Large intestine (tissue), 3 donors: ENCODE results near the gene FARP1. TPM values are rescaled to one million over a fixed set of nuclear protein-coding genes. Genes with fewer than 3 reads are reported as not detected.

Experiments
- DNase-seq, 2 donors: peaks; one replicate each; pipeline versions ENCODE4 v3.0.0 to v3.0.0-alpha.2; 2013
- H3K27ac ChIP-seq: one replicate; pipeline ENCODE4 v1.5.1; 2013; ENCODE audit warnings: low read length
- H3K27me3 ChIP-seq: 2 replicates; pipeline ENCODE4 v1.6.1; 2013; ENCODE audit warnings: low read length; ENCODE audit not compliant: control insufficient read depth, insufficient read depth
- H3K36me3 ChIP-seq: 2 replicates; pipeline ENCODE4 v1.6.1; 2013; ENCODE audit warnings: low read length; ENCODE audit not compliant: control insufficient read depth, insufficient read depth
- H3K4me1 ChIP-seq: one replicate; pipeline ENCODE4 v1.6.1; 2013; ENCODE audit warnings: low read length; ENCODE audit not compliant: control insufficient read depth, insufficient read depth
- H3K4me3 ChIP-seq: one replicate; pipeline ENCODE4 v1.5.1; 2013; ENCODE audit warnings: low read length
- H3K9me3 ChIP-seq: one replicate; pipeline ENCODE4 v1.6.1; 2013; ENCODE audit warnings: mild to moderate bottlenecking, low read depth, low read length, moderate library complexity; ENCODE audit not compliant: control insufficient read depth
- WGBS: methylation state at CpG from one replicate; pipeline ENCODE4 v1.1.5; 2013; ENCODE audit warnings: low lambda C conversion rate; ENCODE audit not compliant: insufficient coverage; 5-methylcytosine and 5-hydroxymethylcytosine counted together
- polyA plus RNA-seq: library from polyadenylated mRNA; unstranded; fragments of 120-200 nt; gene quantifications from one replicate; pipeline ENCODE4 v1.2.1, GENCODE V29; 2013

Gene FARP1
- polyA plus RNA-seq, 1 donor, result 27.6 TPM

DNA sequence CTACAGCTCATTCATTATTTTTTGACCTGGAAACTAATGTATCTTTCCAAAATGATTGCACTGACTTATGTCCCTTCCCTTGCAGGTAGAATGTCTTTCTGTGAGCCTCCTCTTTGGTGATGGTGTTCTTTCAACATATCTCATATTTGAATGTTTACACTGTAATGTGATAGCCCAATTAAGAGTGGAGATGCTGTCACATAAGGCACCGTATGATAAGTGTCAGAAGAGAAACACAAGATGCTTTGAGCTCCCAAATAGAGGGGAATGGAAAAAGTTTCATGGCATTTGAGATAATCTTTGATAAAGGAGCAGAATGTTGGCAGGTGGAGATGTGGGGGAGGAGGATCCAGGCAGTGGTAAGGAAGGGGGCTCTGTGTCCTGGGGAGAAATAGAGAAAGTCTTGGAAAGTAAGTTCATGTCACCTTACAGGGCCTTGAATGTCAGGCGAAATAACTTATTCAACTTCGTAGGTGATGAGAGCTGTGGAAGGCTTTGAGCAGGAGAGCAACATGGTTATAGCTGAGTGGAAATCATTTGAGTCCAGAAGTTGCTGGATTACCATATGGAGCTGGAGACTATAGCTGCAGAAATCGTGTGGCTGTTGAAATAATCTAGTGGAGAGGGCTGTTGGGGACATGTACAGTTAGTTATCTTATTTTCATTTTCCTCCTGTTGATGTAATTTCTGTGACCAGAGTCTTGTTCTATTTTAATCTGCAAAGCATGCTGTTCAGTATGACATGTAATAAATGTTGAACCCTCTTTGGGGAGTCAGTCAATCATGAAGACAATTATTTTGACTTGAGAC is 44.5 kb downstream of the FARP1 start:
- Histone ChIP-seq H3K4me3 (no peak overlapping the region), H3K27ac (no peak overlapping the region), H3K27me3 (no peaks in the 10 kb centered on the region), H3K4me1 (no peaks in the 10 kb centered on the region), H3K36me3 (no peaks in the 10 kb centered on the region), H3K9me3 (no peaks in the 10 kb centered on the region)
- no CpG with 5 or more reads among the region's 4 CpGs for WGBS
- DNase-seq, result no peak

DNA sequence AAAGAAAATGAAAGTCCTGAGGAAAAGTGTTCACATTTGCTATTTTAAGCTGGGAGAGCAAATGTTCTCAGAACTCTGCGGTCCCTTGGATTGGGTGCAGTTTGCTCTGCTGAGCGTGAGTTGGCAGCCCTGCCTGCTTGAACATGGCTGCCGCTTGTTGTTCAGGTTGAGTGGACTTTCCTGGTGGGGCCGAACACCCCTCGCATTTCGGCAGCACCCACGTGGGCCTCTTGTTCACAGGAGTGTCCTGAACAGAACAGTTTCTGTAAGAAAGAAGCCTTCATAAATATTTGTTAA is 45.0 kb downstream of the FARP1 start:
- H3K4me1 ChIP-seq, result no peaks in the 10 kb centered on the region
- no peaks in the 10 kb centered on the region for H3K9me3 ChIP-seq
- no peak overlapping the region for H3K4me3 ChIP-seq
- no peaks in the 10 kb centered on the region for H3K36me3 ChIP-seq
- no CpG with 5 or more reads among the region's 7 CpGs for WGBS
- DNase-seq, result no peak
- H3K27me3 ChIP-seq, result no peaks in the 10 kb centered on the region
- no peak overlapping the region for H3K27ac ChIP-seq

DNA sequence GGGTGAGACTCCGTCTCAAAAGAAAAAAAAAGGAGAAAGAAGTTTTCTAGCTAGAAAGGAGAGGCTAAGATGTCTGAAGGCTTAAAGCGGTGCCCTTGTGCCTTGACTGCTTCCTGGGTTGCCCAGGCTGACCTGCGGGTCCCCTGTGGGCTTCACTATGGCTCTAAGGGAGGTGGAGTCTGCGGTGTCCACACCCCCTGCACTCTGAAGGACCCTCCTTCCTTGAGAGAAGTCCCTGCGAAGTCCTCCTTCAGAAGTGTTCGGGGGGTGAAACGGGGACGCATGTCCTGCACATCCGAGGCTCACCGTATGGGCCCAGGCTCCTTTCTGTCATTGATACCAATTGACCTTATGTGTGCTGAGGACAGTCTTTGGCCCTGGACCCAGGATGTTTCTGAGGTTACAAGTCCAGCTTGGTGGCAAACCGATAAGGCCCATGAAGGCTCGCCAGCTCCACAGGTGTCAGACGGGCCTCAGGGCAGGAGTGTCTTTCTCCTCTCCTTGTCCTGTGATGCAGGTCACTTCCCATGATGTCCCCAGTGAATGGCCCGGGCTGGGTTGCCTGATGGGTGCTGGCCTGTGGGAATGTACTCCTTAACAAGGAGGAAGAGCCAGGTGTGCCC is 45.8 kb downstream of the FARP1 start:
- no peaks in the 10 kb centered on the region for H3K36me3 ChIP-seq
- H3K27ac ChIP-seq, result no peak overlapping the region
- DNase-seq, result no peak
- no peaks in the 10 kb centered on the region for H3K4me1 ChIP-seq
- H3K4me3 ChIP-seq, result no peak overlapping the region
- no peaks in the 10 kb centered on the region for H3K9me3 ChIP-seq
- no peaks in the 10 kb centered on the region for H3K27me3 ChIP-seq
- no CpG with 5 or more reads among the region's 14 CpGs for WGBS

DNA sequence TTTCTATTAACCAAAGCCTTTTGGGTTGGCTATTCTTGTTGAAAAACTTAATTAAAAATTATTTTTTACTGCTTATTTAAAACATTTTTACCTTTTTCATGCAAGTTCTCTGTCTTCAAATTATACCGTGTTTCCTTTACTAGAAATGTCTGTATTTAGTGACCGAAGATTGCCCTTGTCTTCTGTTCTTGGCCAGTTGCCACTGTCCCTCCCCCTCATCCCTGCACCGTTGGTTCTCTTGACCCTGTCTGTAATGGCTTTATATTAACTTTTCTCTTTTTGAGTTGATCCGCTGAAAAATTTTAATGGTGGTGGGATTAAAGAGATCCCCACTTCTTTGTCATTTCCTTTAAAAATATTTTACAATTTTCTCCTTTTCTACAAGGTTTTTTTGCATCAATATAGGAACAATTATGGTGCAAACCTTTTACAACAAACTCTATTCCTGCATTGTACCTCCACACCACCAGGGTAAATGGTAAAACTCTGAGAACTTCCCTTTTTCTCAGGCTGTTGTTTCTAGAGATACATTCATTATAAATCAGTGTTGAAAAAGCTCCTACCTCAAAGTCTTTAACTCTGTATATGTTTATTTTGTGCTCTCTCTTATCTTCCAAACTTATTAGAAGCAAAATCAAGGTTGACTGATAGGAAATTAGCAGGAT is 47.1 kb downstream of the FARP1 start:
- Histone ChIP-seq H3K4me1 (no peaks in the 10 kb centered on the region), H3K36me3 (no peaks in the 10 kb centered on the region), H3K27ac (no peak overlapping the region), H3K4me3 (no peak overlapping the region), H3K9me3 (no peaks in the 10 kb centered on the region), H3K27me3 (no peaks in the 10 kb centered on the region)
- DNase-seq, result no peak
- 40% methylated on average over 3 of the region's 4 CpGs for WGBS

DNA sequence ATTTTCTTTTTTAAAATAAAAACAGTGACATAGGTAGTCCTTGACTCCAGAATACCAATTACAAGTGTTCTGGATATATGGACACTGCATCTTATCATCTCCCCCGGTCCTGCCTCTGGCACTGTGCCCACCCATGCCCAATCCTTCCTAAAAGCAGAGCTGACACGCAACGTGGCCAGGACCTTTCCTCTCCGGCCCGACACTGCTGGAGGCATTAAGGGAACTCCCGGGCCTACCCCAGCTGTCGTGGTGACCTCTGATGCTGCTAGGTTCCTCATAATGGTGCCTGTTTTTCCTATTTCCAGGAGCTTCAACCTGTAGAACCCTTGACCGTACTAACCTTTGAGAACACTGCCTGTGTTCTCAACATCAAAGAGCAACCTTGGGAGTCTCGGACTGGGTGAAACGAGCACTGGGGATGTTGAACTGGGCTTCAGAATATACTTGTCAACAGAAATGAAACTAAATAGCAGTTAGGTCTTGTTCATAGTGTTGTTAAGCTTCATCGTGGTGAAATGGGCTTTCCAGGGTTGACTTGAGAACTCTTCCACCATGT is 48.1 kb downstream of the FARP1 start:
- Histone ChIP-seq H3K27ac (no peak overlapping the region), H3K4me3 (no peak overlapping the region), H3K27me3 (no peaks in the 10 kb centered on the region), H3K36me3 (no peaks in the 10 kb centered on the region), H3K9me3 (no peaks in the 10 kb centered on the region), H3K4me1 (no peaks in the 10 kb centered on the region)
- WGBS, result no CpG with 5 or more reads among the region's 11 CpGs
- no peak for DNase-seq

DNA sequence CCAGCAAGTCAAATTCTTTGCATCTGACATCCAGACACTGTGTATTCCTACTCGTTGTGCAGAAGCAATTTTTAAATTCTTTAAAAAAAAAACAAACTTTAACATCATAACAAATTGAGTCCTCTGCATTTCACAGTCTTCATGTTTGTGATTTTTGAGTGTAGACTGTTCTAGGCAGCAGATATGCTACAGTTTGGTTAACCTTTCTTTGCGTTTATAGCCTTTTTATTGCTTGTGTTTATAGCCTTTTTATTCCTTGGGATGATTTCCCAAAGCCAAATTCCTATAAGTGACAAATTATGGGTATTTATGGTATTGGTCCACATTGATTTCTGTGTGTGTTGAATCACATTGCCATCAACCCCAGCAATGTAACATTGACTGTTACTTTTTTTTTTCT is 49.1 kb downstream of the FARP1 start:
- no CpG with 5 or more reads among the region's 2 CpGs for WGBS
- H3K4me1 ChIP-seq, result no peaks in the 10 kb centered on the region
- no peak overlapping the region for H3K4me3 ChIP-seq
- H3K36me3 ChIP-seq, result no peaks in the 10 kb centered on the region
- H3K27me3 ChIP-seq, result no peaks in the 10 kb centered on the region
- DNase-seq, result no peak
- no peak overlapping the region for H3K27ac ChIP-seq
- H3K9me3 ChIP-seq, result no peaks in the 10 kb centered on the region

DNA sequence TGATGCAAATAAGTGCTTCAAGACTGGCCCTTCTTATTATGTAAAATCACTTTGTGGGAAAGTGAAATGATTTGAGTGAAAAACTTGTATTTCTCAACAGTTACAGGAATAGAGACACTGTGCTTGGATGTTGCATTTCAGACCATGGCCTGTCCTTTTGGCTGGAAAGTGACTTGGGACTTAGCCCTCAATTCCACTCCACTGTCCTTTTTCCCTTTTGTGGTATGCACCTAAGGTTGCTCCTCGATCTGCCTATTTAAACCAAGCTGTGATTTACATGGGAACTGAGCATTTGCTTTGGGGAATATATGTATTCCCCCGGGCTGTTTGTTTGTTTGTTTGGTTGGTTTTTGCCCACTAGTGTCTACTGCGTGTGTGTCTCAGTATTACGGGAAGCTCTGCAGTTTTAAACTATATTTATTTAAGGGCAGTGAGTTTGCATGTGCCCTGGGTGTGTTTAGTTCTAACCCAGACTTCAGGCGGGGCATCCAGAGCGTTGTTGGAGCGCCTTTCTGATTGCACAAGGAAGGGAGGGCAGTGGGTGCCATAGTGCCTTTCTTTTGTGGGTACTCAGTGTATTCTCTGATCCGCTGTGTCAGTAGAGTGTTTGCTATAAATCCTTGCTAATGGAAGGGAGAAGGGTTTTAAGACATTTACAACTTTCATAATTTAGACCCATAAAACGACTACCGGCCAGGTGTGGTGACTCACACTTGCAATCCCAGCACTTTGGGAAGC is 52.3 kb downstream of the FARP1 start:
- Histone ChIP-seq H3K27ac (no peak overlapping the region), H3K27me3 (no peaks in the 10 kb centered on the region), H3K4me1 (peaks cover 3% of the 10 kb centered on the region), H3K9me3 (no peaks in the 10 kb centered on the region), H3K4me3 (no peak overlapping the region), H3K36me3 (no peaks in the 10 kb centered on the region)
- no peak for DNase-seq
- no CpG with 5 or more reads among the region's 10 CpGs for WGBS

DNA sequence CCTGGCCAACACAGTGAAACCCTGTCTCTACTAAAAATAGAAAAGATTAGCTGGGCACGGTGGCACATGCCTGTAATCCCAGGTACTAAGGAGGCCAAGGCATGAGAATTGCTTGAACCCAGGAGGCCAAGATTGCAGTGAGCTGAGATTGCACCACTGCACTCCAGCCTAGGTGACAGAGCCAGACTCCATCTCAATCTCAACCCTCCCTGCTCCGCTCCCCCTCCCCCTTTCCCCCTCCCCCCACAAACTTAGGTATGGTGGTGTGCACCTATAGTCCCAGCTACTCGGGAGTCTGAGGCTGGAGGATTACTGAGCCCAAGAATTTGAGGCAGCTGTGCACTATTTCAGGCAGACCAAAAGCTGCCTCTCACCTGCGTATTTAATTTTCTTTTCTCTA is 55.8 kb downstream of the FARP1 start:
- no CpG with 5 or more reads among the region's 4 CpGs for WGBS
- Histone ChIP-seq H3K4me1 (peaks cover 6% of the 10 kb centered on the region), H3K4me3 (no peak overlapping the region), H3K9me3 (no peaks in the 10 kb centered on the region), H3K27ac (no peak overlapping the region), H3K27me3 (no peaks in the 10 kb centered on the region), H3K36me3 (no peaks in the 10 kb centered on the region)
- DNase-seq, result no peak

DNA sequence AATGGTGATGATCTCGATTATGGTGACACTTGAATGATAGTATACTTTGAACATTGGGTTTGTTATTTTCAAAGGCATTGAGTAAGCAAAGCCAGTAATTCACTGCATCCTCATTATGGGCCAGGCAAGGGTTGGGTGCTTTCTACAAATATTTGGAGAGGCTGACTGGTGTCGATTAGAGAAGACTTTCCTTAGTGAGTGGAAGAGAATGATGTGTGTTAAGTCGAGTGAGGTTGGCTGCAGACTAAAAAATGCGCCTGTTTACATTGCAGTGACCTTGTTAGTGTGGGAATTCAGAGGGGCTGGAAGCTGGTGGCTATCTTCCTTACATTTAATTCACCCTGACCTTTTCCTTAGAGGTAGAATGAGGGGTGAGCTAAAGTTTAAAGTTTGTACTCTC is 56.6 kb downstream of the FARP1 start:
- Histone ChIP-seq H3K9me3 (peaks cover under 1% of the 10 kb centered on the region), H3K27ac (no peak overlapping the region), H3K36me3 (no peaks in the 10 kb centered on the region), H3K4me1 (peaks cover 6% of the 10 kb centered on the region), H3K4me3 (no peak overlapping the region), H3K27me3 (no peaks in the 10 kb centered on the region)
- DNase-seq, result no peak
- WGBS, result no CpG with 5 or more reads among the region's 4 CpGs

DNA sequence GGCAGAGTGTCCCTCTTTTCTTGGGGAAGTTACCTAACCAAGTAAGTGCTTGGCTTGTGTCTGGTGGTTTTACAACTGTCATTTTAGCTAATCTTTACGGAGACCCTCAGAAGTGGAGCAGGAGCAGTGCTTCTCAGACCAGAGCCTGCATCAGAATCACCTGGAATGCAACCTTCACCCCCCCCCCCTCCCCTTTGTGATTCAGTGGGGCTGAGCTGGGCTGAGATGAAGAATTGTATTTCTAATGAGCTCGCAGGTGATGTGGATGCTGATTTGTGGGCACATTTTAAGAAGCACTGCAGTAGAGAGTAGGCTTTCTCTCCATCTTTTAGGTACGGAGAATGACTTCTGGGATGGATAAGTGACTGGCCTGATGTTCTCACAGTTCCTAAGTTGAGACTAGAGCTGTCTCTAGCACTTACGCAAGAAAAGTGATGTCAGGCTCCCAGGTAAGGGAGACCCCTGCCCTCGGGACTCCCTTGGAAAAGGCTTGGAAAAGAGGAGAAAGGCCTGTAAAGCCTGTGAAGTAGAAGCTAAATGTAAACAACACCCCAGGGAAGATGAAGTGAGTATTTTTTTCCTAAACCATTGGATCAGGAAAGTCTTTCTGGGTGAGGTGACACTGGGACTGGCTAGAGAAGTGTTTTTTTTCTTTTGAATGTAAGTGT is 57.5 kb downstream of the FARP1 start:
- Histone ChIP-seq H3K36me3 (no peaks in the 10 kb centered on the region), H3K27me3 (no peaks in the 10 kb centered on the region), H3K9me3 (peaks cover 5% of the 10 kb centered on the region), H3K4me3 (no peak overlapping the region), H3K27ac (no peak overlapping the region), H3K4me1 (peaks cover 6% of the 10 kb centered on the region)
- no peak for DNase-seq
- 100% methylated on average over 1 of the region's 5 CpGs for WGBS
